GM19025 (cell line): Measurements from ENCODE around the gene IL21.
"Not testable (repeated sequence)": the region's sequence is repeated elsewhere in the genome, so short reads cannot be mapped to it uniquely, and the experiment has no call there.

Source experiments
- ATAC-seq: cut with Tn5 transposase; IDR thresholded peaks from one replicate; pipeline ENCODE4 v1.9.1; 2021; ENCODE audit warnings: mild to moderate bottlenecking, low read depth, moderate library complexity; ENCODE audit not compliant: unreplicated experiment

Gene IL21

DNA sequence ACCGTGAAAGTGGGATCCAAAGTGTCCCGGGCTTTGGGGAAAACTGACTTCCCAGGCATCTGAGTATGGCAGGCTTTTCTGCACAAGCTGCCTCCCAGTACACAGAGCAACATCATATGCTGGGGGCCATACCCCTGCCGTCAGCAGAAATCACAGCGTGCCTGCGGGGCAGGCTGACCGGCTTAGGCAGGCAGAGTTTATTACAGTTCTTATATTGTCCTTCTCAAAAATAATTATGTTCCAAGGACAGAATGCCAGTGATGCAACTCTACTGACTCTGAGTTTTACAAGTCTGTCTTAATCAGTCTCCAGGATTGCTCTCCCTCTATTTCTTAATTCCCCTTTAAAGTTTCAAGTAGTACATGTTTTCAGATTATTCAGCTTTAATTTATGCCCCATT is 37.0 kb downstream of the IL21 start:
- ATAC-seq, result no peak

DNA sequence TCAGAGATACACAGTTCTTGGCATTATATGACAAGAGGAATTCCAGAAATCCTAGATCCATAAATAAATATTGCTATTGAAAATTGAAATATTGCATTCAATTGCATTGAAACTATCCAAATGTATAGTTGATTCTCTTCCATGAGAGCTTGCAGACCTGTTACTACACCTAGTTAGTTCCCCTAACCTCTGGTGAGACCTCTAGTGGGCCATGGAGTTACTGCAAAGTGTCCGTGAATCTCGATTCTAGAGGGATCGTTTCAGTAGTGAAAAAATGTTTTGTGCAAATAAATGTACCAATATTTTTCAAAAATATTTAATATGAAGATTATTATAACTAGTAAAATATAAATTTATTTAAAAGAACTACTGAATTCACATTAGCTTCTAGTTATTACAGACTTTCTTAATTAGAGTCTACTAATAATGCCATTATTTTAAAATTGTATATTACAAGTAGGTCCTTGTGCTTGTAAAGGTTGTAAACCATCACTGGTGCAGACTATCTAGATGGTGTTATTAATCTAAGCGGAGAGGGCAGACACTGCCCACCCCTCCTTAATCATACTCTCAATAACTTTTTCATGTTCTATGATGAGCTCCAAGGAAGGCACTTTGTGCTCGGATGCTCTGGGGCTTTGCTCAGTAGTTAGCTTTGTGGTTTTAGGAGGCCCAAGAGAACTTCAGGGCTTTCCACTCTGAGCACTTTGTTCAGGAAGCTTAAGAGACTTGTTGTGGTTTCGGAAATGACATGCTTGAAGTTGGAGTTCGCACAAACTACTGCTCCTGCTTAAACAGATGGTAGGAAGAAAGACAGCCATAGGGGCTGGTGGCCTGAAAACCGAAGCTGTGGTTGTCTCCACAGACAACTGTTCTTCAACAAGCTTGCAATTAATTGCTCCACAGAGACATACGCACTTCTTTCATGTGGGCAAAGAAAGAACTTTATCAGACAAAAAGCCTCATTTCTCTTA is 42.8 kb downstream of the IL21 start:
- peak; percentile 60 for ATAC-seq

DNA sequence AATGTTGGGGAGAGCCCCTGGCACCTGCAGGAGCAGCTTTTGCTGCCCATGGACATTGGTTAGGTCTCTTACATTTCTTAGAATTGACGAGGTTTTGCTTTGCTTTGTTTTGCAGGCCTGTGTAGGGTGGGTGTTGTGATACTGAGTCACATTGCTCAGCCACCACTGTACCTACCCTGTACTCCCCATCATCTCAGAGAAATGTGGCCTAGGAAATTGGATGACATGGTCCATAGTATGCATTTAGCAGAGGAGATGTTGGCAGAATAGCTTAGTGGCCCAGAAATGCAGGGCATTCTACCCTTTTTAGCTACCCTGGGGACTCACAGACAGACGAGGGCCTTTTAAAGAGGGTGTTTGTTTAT is 43.7 kb downstream of the IL21 start:
- ATAC-seq, result no peak

DNA sequence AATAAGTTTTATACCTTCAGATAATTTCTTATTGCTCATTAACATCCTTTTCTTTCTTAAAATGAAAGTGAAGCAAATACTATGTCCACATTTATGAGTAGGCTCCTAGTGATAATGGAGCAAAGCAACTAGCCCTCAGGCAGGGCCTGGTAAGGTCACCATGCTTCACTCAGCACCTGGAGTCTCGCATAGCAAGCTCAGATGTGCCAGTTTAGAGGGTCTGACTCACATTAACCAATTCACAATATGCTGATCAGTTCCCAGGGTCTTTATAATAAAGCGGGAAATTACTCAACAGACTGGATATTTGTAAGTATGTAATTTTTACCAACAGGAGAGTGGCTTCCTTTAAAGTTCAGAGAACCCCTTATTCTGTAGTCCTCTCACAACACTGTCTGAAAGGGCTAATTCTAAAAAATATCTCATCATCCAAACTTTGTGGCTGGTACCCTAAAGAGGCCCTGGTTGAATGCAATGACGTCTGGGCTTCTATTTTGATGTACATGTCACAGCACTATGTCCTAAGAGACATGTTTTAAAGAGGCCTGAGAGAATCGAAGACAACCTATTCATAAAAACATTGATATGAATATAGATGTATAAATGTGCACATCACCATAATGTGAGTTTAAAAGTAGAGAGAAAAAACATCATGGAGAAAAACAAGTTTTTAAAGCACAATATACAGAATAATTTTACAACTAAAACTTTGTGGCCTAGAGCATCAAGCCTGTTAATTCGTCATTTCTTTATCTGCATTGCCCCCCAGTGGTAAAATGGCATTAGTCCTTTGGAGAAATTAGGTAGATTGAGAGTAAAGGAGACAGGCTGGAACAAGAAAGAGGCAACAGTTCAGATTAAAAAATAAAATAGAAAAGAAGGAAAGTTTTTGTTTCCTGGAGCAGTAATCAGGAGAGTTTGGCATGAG is 44.3 kb downstream of the IL21 start:
- ATAC-seq, result no peak

DNA sequence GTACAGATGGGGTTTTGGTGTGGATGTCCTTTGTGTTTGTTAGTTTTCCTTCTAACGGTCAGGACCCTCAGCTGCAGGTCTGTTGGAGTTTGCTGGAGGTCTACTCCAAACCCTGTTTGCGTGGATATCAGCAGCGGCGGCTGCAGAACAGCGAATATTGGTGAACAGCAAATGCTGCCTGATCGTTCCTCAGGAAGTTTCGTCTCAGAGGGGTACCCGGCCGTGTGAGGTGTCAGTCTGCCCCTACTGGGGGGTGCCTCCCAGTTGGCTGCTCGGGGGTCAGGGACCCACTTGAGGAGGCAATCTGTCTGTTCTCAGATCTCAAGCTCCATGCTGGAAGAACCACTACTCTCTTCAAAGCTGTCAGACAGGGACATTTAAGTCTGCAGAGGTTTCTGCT is 46.5 kb downstream of the IL21 start:
- not testable (repeated sequence) for ATAC-seq

DNA sequence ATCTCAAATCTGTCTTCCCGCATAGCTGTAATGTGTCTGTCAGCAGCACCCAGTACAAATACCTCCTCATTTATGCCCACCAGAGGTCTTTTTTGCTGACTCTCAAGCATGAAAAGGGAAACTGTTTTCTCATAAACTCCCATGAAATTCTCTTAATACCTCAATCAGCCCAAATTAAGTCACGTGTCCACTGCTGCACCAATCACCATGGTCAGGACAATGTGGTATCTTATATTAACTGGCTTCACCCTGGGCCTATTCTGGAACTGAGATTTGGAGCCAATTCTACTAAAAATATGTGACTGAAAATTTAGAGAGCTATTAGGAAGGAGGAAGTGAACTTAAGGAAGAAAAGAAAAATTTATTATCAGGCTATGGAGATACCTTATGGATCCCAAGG is 58.4 kb downstream of the IL21 start:
- no peak for ATAC-seq
